ENCODE measurements around the gene ATP11B.
"Not testable (repeated sequence)": the region's sequence is repeated elsewhere in the genome, so short reads cannot be mapped to it uniquely, and the experiment has no call there.

ATP11B gene

GRCh38 chr3:182794455-182795388 is 1.4 kb downstream of the ATP11B start:
- DNase-seq (ENCODE audit: extremely low read depth in 1 of 2, low read depth in 1 of 2), result no peak

- DNase-seq (ENCODE audit: extremely low read depth in 1 of 2, low read depth in 1 of 2), result peak in 1 of 2 donors; percentile 11
These were observed 2.1 kb downstream of the ATP11B start for GRCh38 chr3:182795389-182795782.

- DNase-seq (ENCODE audit: extremely low read depth in 1 of 2, low read depth in 1 of 2), result no peak
These were observed 3.0 kb downstream of the ATP11B start for GRCh38 chr3:182796310-182796709.

GRCh38 chr3:182797876-182798275 is 4.6 kb downstream of the ATP11B start:
- DNase-seq (ENCODE audit: extremely low read depth in 1 of 2, low read depth in 1 of 2), result no peak

- DNase-seq (ENCODE audit: extremely low read depth in 1 of 2, low read depth in 1 of 2), result not testable (repeated sequence)
These were observed 5.8 kb downstream of the ATP11B start for GRCh38 chr3:182799143-182799542.

GRCh38 chr3:182800508-182800907 is 7.2 kb downstream of the ATP11B start:
- no peak for DNase-seq (ENCODE audit: extremely low read depth in 1 of 2, low read depth in 1 of 2)

- DNase-seq (ENCODE audit: extremely low read depth in 1 of 2, low read depth in 1 of 2), result no peak
These were observed 9.4 kb downstream of the ATP11B start for GRCh38 chr3:182802413-182803390.

GRCh38 chr3:182803596-182803995 is 10.3 kb downstream of the ATP11B start:
- no peak for DNase-seq (ENCODE audit: extremely low read depth in 1 of 2, low read depth in 1 of 2)

- DNase-seq (ENCODE audit: extremely low read depth in 1 of 2, low read depth in 1 of 2), result no peak
These were observed 13.8 kb downstream of the ATP11B start for GRCh38 chr3:182807061-182807460.

GRCh38 chr3:182808041-182808770 is 14.9 kb downstream of the ATP11B start:
- DNase-seq (ENCODE audit: extremely low read depth in 1 of 2, low read depth in 1 of 2), result no peak

- DNase-seq (ENCODE audit: extremely low read depth in 1 of 2, low read depth in 1 of 2), result no peak
These were observed 16.2 kb downstream of the ATP11B start for GRCh38 chr3:182809531-182809930.

- DNase-seq (ENCODE audit: extremely low read depth in 1 of 2, low read depth in 1 of 2), result no peak
These were observed 17.4 kb downstream of the ATP11B start for GRCh38 chr3:182810574-182811268.

- DNase-seq (ENCODE audit: extremely low read depth in 1 of 2, low read depth in 1 of 2), result no peak
These were observed 17.9 kb downstream of the ATP11B start for GRCh38 chr3:182811269-182811596.

GRCh38 chr3:182812123-182812522 is 18.8 kb downstream of the ATP11B start:
- no peak for DNase-seq (ENCODE audit: extremely low read depth in 1 of 2, low read depth in 1 of 2)

- DNase-seq (ENCODE audit: extremely low read depth in 1 of 2, low read depth in 1 of 2), result no peak
These were observed 21.2 kb downstream of the ATP11B start for GRCh38 chr3:182814419-182815062.

GRCh38 chr3:182816181-182816580 is 22.9 kb downstream of the ATP11B start:
- no peak for DNase-seq (ENCODE audit: extremely low read depth in 1 of 2, low read depth in 1 of 2)

GRCh38 chr3:182818296-182818978 is 25.1 kb downstream of the ATP11B start:
- DNase-seq (ENCODE audit: extremely low read depth in 1 of 2, low read depth in 1 of 2), result no peak

- no peak for DNase-seq (ENCODE audit: extremely low read depth in 1 of 2, low read depth in 1 of 2)
These were observed 28.1 kb downstream of the ATP11B start for GRCh38 chr3:182821221-182821981.
